ENCODE data around the gene TMEM214. TPM values are rescaled to one million over a fixed set of nuclear protein-coding genes. Genes with fewer than 3 reads are reported as not detected.
"Not testable (repeated sequence)": the region's sequence is repeated elsewhere in the genome, so short reads cannot be mapped to it uniquely, and the experiment has no call there.

TMEM214 gene
- total RNA-seq, 2 donors from 2014 or later, result 52.7 to 63.7 TPM

DNA sequence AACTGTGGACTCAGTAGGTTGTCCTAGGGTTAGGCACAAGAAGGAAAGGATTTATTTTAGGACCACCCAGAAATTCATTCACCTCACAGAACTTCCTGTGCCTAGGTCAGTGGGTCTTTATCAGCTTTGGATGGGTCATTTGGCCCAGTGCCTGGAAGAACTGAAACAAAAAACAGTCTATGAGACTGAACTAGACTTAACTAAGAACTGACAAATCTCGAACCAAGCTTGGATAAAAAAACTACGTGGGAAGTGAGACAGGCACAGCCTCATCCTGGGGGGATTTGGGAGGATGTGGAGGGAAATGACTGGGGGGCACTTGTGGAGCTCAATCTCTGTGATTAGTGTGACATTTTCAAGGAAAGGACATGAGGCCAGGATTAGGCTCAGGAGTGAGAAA is 41.0 kb downstream of the TMEM214 start:
- WGBS, 2 experiments (ENCODE audit: insufficient coverage in 1 of 2, insufficient read length in 1 of 2), result 93 to 100% methylated on average over 1 to 2 of the region's 2 CpGs
- Histone ChIP-seq H3K4me3 (ENCODE audit: low read length) (no peak overlapping the region), H3K4me1 (ENCODE audit: control insufficient read depth, insufficient read depth, low read length) (peaks cover 7% of the 10 kb centered on the region), H3K9ac (ENCODE audit: extremely low read depth, low read length, poor library complexity, severe bottlenecking) (no peak overlapping the region), H3K27me3 (ENCODE audit: control insufficient read depth, insufficient read depth, low read length, poor library complexity, severe bottlenecking) (no peaks in the 10 kb centered on the region), H3K9me3 (ENCODE audit: control insufficient read depth, low read length) (no peaks in the 10 kb centered on the region), H3K36me3 (ENCODE audit: control insufficient read depth, insufficient read depth, low read length) (peaks cover 15% of the 10 kb centered on the region), H3K27ac (ENCODE audit: low read depth, low read length) (no peak overlapping the region)
- Mint-ChIP-seq H3K4me1 (peaks cover 24% of the 10 kb centered on the region), H3K27me3 (ENCODE audit: insufficient read depth) (peaks cover 7% of the 10 kb centered on the region), H3K9me3 (no peaks in the 10 kb centered on the region), H3K4me3 (no peak overlapping the region), H3K36me3 (ENCODE audit: low read depth) (peaks cover 15% of the 10 kb centered on the region), H3K27ac (no peak overlapping the region)
- DNase-seq, result no peak
- TF ChIP-seq, protein P1, sequence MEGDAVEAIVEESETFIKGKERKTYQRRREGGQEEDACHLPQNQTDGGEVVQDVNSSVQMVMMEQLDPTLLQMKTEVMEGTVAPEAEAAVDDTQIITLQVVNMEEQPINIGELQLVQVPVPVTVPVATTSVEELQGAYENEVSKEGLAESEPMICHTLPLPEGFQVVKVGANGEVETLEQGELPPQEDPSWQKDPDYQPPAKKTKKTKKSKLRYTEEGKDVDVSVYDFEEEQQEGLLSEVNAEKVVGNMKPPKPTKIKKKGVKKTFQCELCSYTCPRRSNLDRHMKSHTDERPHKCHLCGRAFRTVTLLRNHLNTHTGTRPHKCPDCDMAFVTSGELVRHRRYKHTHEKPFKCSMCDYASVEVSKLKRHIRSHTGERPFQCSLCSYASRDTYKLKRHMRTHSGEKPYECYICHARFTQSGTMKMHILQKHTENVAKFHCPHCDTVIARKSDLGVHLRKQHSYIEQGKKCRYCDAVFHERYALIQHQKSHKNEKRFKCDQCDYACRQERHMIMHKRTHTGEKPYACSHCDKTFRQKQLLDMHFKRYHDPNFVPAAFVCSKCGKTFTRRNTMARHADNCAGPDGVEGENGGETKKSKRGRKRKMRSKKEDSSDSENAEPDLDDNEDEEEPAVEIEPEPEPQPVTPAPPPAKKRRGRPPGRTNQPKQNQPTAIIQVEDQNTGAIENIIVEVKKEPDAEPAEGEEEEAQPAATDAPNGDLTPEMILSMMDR (conservative IDR thresholded peaks at IDR 0.05), result no peak

DNA sequence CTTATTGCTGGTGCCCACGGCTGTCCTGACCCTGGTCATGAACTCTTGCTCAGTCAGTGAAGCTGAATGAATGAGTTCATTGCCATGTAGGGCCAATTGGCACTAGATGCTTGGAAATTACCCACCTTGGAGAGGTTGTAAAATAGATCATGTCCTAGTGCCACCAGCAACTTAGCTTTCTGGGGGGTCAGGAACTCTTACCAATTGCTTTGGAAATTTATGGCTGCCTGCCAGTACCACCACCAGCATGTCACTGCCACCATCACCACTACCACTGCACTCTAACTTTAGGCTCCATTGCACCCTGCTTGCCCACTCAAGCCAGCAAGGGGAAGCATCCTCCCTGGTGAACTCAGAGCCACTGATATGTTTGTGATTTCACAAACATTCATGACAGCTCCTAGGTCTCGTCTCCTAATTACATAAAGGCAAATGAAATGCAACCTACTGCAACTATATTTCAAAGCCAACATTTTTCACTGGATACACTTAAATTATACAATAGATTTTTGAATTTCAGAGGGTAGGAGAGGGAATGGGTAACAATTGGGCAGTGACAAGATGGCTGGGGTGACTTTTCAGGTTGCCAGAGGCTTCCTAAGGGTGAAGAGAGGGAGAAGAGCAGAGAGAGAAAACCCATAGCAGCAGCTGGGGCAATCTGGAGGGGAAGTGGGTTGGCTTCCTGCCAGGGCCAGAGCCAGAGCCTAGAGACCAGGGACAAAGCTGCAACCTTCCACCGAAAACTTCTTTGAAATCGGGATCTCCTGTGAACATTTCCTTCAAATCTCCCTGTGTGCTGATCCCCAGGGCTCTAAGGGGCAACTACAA is 42.2 kb downstream of the TMEM214 start:
- no peaks in the 10 kb centered on the region for H3K9me3 Mint-ChIP-seq
- TF ChIP-seq, protein P1 (conservative IDR thresholded peaks at IDR 0.05), result no peak
- DNase-seq, result no peak
- H3K4me3 Mint-ChIP-seq, result no peak overlapping the region
- Histone ChIP-seq H3K4me1 (ENCODE audit: control insufficient read depth, insufficient read depth, low read length) (peaks cover 7% of the 10 kb centered on the region), H3K36me3 (ENCODE audit: control insufficient read depth, insufficient read depth, low read length) (peaks cover 3% of the 10 kb centered on the region), H3K27me3 (ENCODE audit: control insufficient read depth, insufficient read depth, low read length, poor library complexity, severe bottlenecking) (no peaks in the 10 kb centered on the region), H3K9me3 (ENCODE audit: control insufficient read depth, low read length) (no peaks in the 10 kb centered on the region), H3K9ac (ENCODE audit: extremely low read depth, low read length, poor library complexity, severe bottlenecking) (no peak overlapping the region), H3K27ac (ENCODE audit: low read depth, low read length) (no peak overlapping the region), H3K4me3 (ENCODE audit: low read length) (no peak overlapping the region)
- H3K36me3 Mint-ChIP-seq (ENCODE audit: low read depth), result peaks cover 3% of the 10 kb centered on the region
- peaks cover 7% of the 10 kb centered on the region for H3K27me3 Mint-ChIP-seq (ENCODE audit: insufficient read depth)
- WGBS, 2 experiments (ENCODE audit: insufficient coverage in 1 of 2, insufficient read length in 1 of 2), result 93 to 94% methylated on average over 2 to 4 of the region's 4 CpGs
- H3K4me1 Mint-ChIP-seq, result peaks cover 24% of the 10 kb centered on the region
- no peak overlapping the region for H3K27ac Mint-ChIP-seq

DNA sequence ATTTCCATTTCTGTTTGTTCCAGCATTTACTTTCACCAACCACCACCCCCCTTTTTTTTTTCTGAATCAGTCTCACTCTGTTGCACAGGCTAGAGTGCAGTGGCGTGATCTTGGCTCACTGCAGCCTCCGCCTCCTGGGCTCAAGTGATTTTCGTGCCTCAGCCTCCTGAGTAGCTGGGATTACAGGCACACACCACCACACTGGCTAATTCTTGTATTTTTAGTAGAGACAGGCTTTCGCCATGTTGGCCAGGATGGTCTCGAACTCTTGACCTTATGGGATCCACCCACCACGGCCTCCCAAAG is 42.8 kb downstream of the TMEM214 start:
- H3K4me1 Mint-ChIP-seq, result peaks cover 22% of the 10 kb centered on the region
- not testable (repeated sequence) for H3K9me3 ChIP-seq (ENCODE audit: control insufficient read depth, low read length); H3K36me3 ChIP-seq (ENCODE audit: control insufficient read depth, insufficient read depth, low read length); DNase-seq; H3K4me1 ChIP-seq (ENCODE audit: control insufficient read depth, insufficient read depth, low read length); H3K36me3 Mint-ChIP-seq (ENCODE audit: low read depth); H3K9me3 Mint-ChIP-seq; H3K27ac Mint-ChIP-seq; H3K9ac ChIP-seq (ENCODE audit: extremely low read depth, low read length, poor library complexity, severe bottlenecking); H3K27me3 Mint-ChIP-seq (ENCODE audit: insufficient read depth); H3K4me3 Mint-ChIP-seq; H3K4me3 ChIP-seq (ENCODE audit: low read length); H3K27ac ChIP-seq (ENCODE audit: low read depth, low read length); H3K27me3 ChIP-seq (ENCODE audit: control insufficient read depth, insufficient read depth, low read length, poor library complexity, severe bottlenecking)
- WGBS, 2 experiments (ENCODE audit: insufficient coverage in 1 of 2, insufficient read length in 1 of 2), result 69 to 89% methylated on average over 6 of the region's 6 CpGs

Measured in endodermal cell (in vitro differentiated cells).